ENCODE measurements around the gene C1orf94. TPM values are rescaled to one million over a fixed set of nuclear protein-coding genes. Genes with fewer than 3 reads are reported as not detected.

The C1orf94 gene
- polyA plus RNA-seq, 1 of the 3 experiments (the other 2 are of a cell fraction), result not detected

GRCh38 chr1:34132161-34132420 is 44.6 kb upstream of the C1orf94 start:
- Histone ChIP-seq H3K4me3 (ENCODE audit: low read depth in 2 of 2, low read length in 1 of 2) (no peak overlapping the region), H3K27me3 (ENCODE audit: insufficient read depth) (no peaks in the 10 kb centered on the region), H3K4me1 (ENCODE audit: control insufficient read depth in 1 of 2, insufficient read depth in 2 of 2, low read depth in 1 of 2, low read length in 1 of 2) (no peaks in the 10 kb centered on the region), H3K9me2 (no peaks in the 10 kb centered on the region), H3K79me2 (ENCODE audit: insufficient read depth) (no peaks in the 10 kb centered on the region), H2AFZ (ENCODE audit: low read depth) (no peak overlapping the region), H3K9me3 (no peaks in the 10 kb centered on the region), H3F3A (replicated peaks; ENCODE audit: insufficient read depth) (no peaks in the 10 kb centered on the region), H4K20me1 (ENCODE audit: insufficient read depth) (no peaks in the 10 kb centered on the region), H3K9ac (no peak overlapping the region), H3K27ac (ENCODE audit: low read depth in 2 of 2, low read length in 1 of 2) (no peak overlapping the region), H3K4me2 (no peak overlapping the region), H3K36me3 (replicated peaks in 1 of 2; ENCODE audit: control insufficient read depth in 1 of 2, insufficient read depth in 2 of 2, low read length in 1 of 2) (no peaks in the 10 kb centered on the region)
- no peak for TF ChIP-seq FOSL2 (IDR thresholded peaks at IDR 0.05; ENCODE audit: borderline replicate concordance, low read depth)
- TF ChIP-seq, protein P1, sequence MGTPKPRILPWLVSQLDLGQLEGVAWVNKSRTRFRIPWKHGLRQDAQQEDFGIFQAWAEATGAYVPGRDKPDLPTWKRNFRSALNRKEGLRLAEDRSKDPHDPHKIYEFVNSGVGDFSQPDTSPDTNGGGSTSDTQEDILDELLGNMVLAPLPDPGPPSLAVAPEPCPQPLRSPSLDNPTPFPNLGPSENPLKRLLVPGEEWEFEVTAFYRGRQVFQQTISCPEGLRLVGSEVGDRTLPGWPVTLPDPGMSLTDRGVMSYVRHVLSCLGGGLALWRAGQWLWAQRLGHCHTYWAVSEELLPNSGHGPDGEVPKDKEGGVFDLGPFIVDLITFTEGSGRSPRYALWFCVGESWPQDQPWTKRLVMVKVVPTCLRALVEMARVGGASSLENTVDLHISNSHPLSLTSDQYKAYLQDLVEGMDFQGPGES (IDR thresholded peaks at IDR 0.05; ENCODE audit: low read depth, low read length), result no peak
- TF ChIP-seq REST (IDR thresholded peaks at IDR 0.05; ENCODE audit: low read depth, low read length), result no peak
- no peak for TF ChIP-seq CTCF (IDR thresholded peaks at IDR 0.05)
- no peak for TF ChIP-seq GATA2 (CRISPR knock-in tag; IDR thresholded peaks at IDR 0.05)
- TF ChIP-seq SIN3A (IDR thresholded peaks at IDR 0.05; ENCODE audit: borderline replicate concordance, low read depth, low read length), result no peak
- no peak for TF ChIP-seq RFX5 (IDR thresholded peaks at IDR 0.05; ENCODE audit: low read length)
- TF ChIP-seq RAD21 (IDR thresholded peaks at IDR 0.05; ENCODE audit: low read length), result no peak
- no peak for TF ChIP-seq NFIC (IDR thresholded peaks at IDR 0.05; ENCODE audit: borderline replicate concordance)
- no peak for TF ChIP-seq POLR2AphosphoS5 (IDR thresholded peaks at IDR 0.05; ENCODE audit: low read depth, low read length)
- TF ChIP-seq TCF12 (IDR thresholded peaks at IDR 0.05), result no peak
- TF ChIP-seq TAF1 (IDR thresholded peaks at IDR 0.05; ENCODE audit: borderline replicate concordance, low read depth, low read length), result no peak
- no peak for TF ChIP-seq EZH2phosphoT487 (IDR thresholded peaks at IDR 0.05; ENCODE audit: borderline replicate concordance, low read depth)
- TF ChIP-seq TEAD4 (IDR thresholded peaks at IDR 0.05; ENCODE audit: borderline replicate concordance, insufficient read depth), result no peak
- TF ChIP-seq CHD2 (IDR thresholded peaks at IDR 0.05; ENCODE audit: low read length, partially characterized antibody), result no peak
- no peak for TF ChIP-seq MEF2A (IDR thresholded peaks at IDR 0.05; ENCODE audit: borderline replicate concordance, low read depth)
- no peak for TF ChIP-seq RCOR1 (IDR thresholded peaks at IDR 0.05; ENCODE audit: low read length)
- TF ChIP-seq ELF1 (IDR thresholded peaks at IDR 0.05), result no peak
- 24% methylated on average over 4 of the region's 4 CpGs for WGBS (ENCODE audit: low lambda C conversion rate)
- ChIA-PET POLR2A (no interaction called here), CTCF (interaction anchor here (1.4 to 1.5 kb wide), 2 partner anchors 9 to 466 kb away, joined by 3 to 4 read pairs; no protein-coding TSS in a partner anchor)
- DNase-seq, result no peak
